ENCODE results near the gene TMEM245. TPM values are rescaled to one million over a fixed set of nuclear protein-coding genes. Genes with fewer than 3 reads are reported as not detected.

The TMEM245 gene
- total and polyA plus RNA-seq, 9 donors = 28.1 to 102 (median 77.4) TPM

GRCh38 chr9:109051733-109052132 lies 68.0 kb downstream of the TMEM245 start:
- intact Hi-C loops (cut with DNase I) = no loop called here
- TF ChIP-seq EP300 (IDR thresholded peaks at IDR 0.05) = no peak
- TF ChIP-seq CTCF (IDR thresholded peaks at IDR 0.05) = no peak
- TF ChIP-seq POLR2A (IDR thresholded peaks at IDR 0.05) = no peak
- H3K4me1 ChIP-seq (ENCODE audit: insufficient read depth) = no peaks in the 10 kb centered on the region
- H3K27ac ChIP-seq = no peak overlapping the region
- H3K36me3 ChIP-seq = no peaks in the 10 kb centered on the region
- no peaks in the 10 kb centered on the region for H3K9me3 ChIP-seq
- 89 to 95% (median 93%) methylated on average over 1 of the region's 1 CpG for WGBS, 3 donors
- H3K27me3 ChIP-seq = no peaks in the 10 kb centered on the region
- DNase-seq = no peak
- H3K4me3 ChIP-seq = no peak overlapping the region

DNA sequence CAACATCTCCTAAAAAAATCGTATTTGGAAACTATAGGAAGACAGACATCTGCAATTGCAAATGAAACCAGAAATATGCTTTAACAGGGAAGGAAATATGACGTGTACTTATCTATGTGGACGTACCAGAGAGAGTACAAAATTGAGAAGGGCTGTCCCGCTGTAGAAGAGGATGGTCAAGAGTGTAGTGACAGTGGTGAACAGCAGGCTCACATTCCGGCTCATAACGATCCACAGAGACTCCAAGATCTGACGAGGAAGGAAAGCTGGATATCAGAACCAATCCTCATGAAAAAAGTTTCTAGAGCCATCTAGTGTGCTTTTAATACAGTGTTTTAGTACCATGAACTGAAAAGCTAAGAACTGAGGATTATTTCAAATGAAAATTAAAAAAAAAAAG lies 69.3 kb downstream of the TMEM245 start:
- Histone ChIP-seq H3K36me3 (no peaks in the 10 kb centered on the region), H3K4me1 (ENCODE audit: insufficient read depth) (no peaks in the 10 kb centered on the region), H3K27ac (no peak overlapping the region), H3K27me3 (no peaks in the 10 kb centered on the region), H3K4me3 (no peak overlapping the region), H3K9me3 (no peaks in the 10 kb centered on the region)
- TF ChIP-seq EP300 (IDR thresholded peaks at IDR 0.05) (no peak), CTCF (IDR thresholded peaks at IDR 0.05) (no peak), POLR2A (IDR thresholded peaks at IDR 0.05) (no peak)
- no peak for DNase-seq
- 63 to 66% (median 63%) methylated on average over 7 of the region's 7 CpGs for WGBS, 3 donors
- intact Hi-C loops (cut with DNase I) = no loop called here

DNA sequence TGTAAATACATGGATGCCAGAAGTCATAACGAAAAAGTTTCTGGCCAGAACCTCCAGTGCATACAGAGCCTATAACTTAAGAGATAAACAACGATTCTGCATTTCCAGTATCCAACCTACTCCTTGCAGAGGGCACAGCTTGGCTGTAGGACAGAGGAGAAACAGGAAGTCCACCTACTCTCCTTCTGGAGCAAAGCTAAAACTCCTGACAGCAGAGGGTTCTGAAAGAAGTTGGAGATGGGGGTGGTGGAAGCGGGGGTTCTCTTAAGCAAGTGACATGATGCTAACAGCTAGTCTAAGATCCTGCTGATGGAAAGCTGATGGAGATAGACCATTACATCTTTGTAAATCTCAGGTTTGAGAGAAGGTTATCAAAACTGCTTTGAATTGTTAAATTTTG lies 70.9 kb downstream of the TMEM245 start:
- DNase-seq = no peak
- no peak overlapping the region for H3K27ac ChIP-seq
- no peaks in the 10 kb centered on the region for H3K9me3 ChIP-seq
- H3K27me3 ChIP-seq = no peaks in the 10 kb centered on the region
- H3K4me3 ChIP-seq = no peak overlapping the region
- no peaks in the 10 kb centered on the region for H3K36me3 ChIP-seq
- intact Hi-C loops (cut with DNase I) = no loop called here
- H3K4me1 ChIP-seq (ENCODE audit: insufficient read depth) = no peaks in the 10 kb centered on the region
- WGBS, 3 donors = 73 to 90% (median 75%) methylated on average over 3 of the region's 3 CpGs
- TF ChIP-seq POLR2A (IDR thresholded peaks at IDR 0.05) (no peak), EP300 (IDR thresholded peaks at IDR 0.05) (no peak), CTCF (IDR thresholded peaks at IDR 0.05) (no peak)

- Histone ChIP-seq H3K27ac (no peak overlapping the region), H3K4me3 (no peak overlapping the region), H3K27me3 (no peaks in the 10 kb centered on the region), H3K36me3 (no peaks in the 10 kb centered on the region), H3K4me1 (ENCODE audit: insufficient read depth) (no peaks in the 10 kb centered on the region), H3K9me3 (no peaks in the 10 kb centered on the region)
- TF ChIP-seq EP300 (IDR thresholded peaks at IDR 0.05) = no peak
- TF ChIP-seq CTCF (IDR thresholded peaks at IDR 0.05) = no peak
- TF ChIP-seq POLR2A (IDR thresholded peaks at IDR 0.05) = no peak
- intact Hi-C loops (cut with DNase I) = no loop called here
- WGBS, 3 donors = 93 to 95% (median 94%) methylated on average over 2 of the region's 2 CpGs
- DNase-seq = no peak
These were observed 72.5 kb downstream of the TMEM245 start for GRCh38 chr9:109047259-109047658.

- intact Hi-C loops (cut with DNase I) = no loop called here
- no peak for DNase-seq
- Histone ChIP-seq H3K27me3 (no peaks in the 10 kb centered on the region), H3K27ac (no peak overlapping the region), H3K9me3 (no peaks in the 10 kb centered on the region), H3K36me3 (no peaks in the 10 kb centered on the region), H3K4me3 (no peak overlapping the region), H3K4me1 (ENCODE audit: insufficient read depth) (no peaks in the 10 kb centered on the region)
- 88 to 91% (median 89%) methylated on average over 1 of the region's 1 CpG for WGBS, 3 donors
- TF ChIP-seq EP300 (IDR thresholded peaks at IDR 0.05) (no peak), CTCF (IDR thresholded peaks at IDR 0.05) (no peak), POLR2A (IDR thresholded peaks at IDR 0.05) (no peak)
These were observed 73.4 kb downstream of the TMEM245 start for GRCh38 chr9:109046346-109046745.
